Smooth muscle cell (in vitro differentiated cells): ENCODE results near the gene IGF2R. TPM values are rescaled to one million over a fixed set of nuclear protein-coding genes. Genes with fewer than 3 reads are reported as not detected.
A peak's percentile ranks its signal among the peaks of the same experiment; 100 is the strongest.

ENCODE experiments used
- DNase-seq: peaks from one replicate; lab custom pipeline; 2025; ENCODE audit not compliant: unreplicated experiment; lab: John Stamatoyannopoulos, UW
- H2AFZ ChIP-seq: fragments of 200-600 bp; sonication (generic); 2 replicates; pipeline ENCODE4 v1.6.0; 2016; ENCODE audit warnings: antibody characterized with exemption, low read depth, mild to moderate bottlenecking
- H3F3A ChIP-seq: fragments of 200-600 bp; sonication (generic); 2 replicates; pipeline ENCODE4 v1.6.0; 2017; ENCODE audit warnings: antibody characterized with exemption, low read depth
- H3K27ac ChIP-seq: fragments of 200-600 bp; sonication (generic); 2 replicates; pipeline ENCODE4 v1.5.1; 2016; ENCODE audit warnings: low read depth, mild to moderate bottlenecking
- H3K27me3 ChIP-seq: fragments of 200-600 bp; sonication (generic); 2 replicates; pipeline ENCODE4 v1.6.1; 2016; ENCODE audit warnings: low read depth, mild to moderate bottlenecking
- H3K36me3 ChIP-seq: fragments of 200-600 bp; sonication (generic); 2 replicates; pipeline ENCODE4 v1.5.1; 2016; ENCODE audit warnings: low read depth
- H3K4me1 ChIP-seq: fragments of 200-600 bp; sonication (generic); 2 replicates; pipeline ENCODE4 v1.5.1; 2016; ENCODE audit warnings: low read depth
- H3K4me2 ChIP-seq: fragments of 200-600 bp; sonication (generic); 2 replicates; pipeline ENCODE4 v1.6.0; 2016; ENCODE audit warnings: mild to moderate bottlenecking
- H3K4me3 ChIP-seq: fragments of 200-600 bp; sonication (generic); 2 replicates; pipeline ENCODE4 v1.5.1; 2016; ENCODE audit warnings: mild to moderate bottlenecking
- H3K79me2 ChIP-seq: fragments of 200-600 bp; sonication (generic); 2 replicates; pipeline ENCODE4 v1.6.0; 2016; ENCODE audit warnings: low read depth, mild to moderate bottlenecking
- H3K9ac ChIP-seq: fragments of 200-600 bp; sonication (generic); 2 replicates; pipeline ENCODE4 v1.6.0; 2016; ENCODE audit warnings: low read depth
- H3K9me3 ChIP-seq: fragments of 200-600 bp; sonication (generic); replicated peaks from 2 replicates; pipeline ENCODE4 v1.5.1; 2016; ENCODE audit warnings: low read depth
- H4K20me1 ChIP-seq: fragments of 200-600 bp; sonication (generic); 2 replicates; pipeline ENCODE4 v1.6.0; 2016; ENCODE audit warnings: low read depth
- WGBS: methylation state at CpG from one replicate; pipeline ENCODE4 v1.1.7; 2016; ENCODE audit warnings: low lambda C conversion rate; 5-methylcytosine and 5-hydroxymethylcytosine counted together
- polyA plus RNA-seq: library from polyadenylated mRNA; unstranded; fragments of >200 nt; fragmentation: Nextera tagmentation; extraction: Ambion mirVana; gene quantifications from 2 replicates; pipeline ENCODE4 v1.2.1, GENCODE V29; 2016
- total RNA-seq: library from RNA; depleted of rRNA; stranded (reverse); fragments of >200 nt; gene quantifications from 2 replicates; pipeline ENCODE4 v1.2.3, GENCODE V29; 2014
- TF ChIP-seq, protein P1 (sequence below): fragments of 200-600 bp; sonication (generic); IDR thresholded peaks from 2 replicates; pipeline ENCODE4 v1.5.1; 2017; ENCODE audit warnings: borderline replicate concordance, mild to moderate bottlenecking, antibody characterized with exemption; ENCODE audit not compliant: insufficient read depth, poor library complexity, severe bottlenecking

The IGF2R gene
- total and polyA plus RNA-seq, 2 experiments from 2014 or later = 44.7 to 77.4 TPM

DNA sequence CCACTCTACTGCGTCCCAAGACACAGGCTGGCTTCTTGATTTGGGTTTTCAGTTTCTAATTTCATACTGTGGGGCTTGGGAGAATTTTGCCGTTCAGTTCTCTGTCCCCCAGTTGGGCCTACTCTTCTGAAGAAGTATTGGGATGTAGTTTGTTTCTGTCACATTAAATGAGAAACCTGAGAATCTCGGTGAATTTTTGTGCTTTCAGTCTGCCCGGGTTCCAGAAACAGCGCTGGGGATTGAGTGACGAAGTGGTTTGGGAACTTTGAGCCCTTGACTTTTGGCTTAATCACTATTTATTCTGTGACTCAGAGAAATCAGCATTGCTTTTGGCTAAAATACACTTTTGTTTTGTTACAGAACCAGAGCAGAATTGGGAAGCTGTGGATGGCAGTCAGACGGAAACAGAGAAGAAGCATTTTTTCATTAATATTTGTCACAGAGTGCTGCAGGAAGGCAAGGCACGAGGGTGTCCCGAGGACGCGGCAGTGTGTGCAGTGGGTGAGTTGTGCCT is 74.0 kb downstream of the IGF2R start:
- H3K27ac ChIP-seq = no peak overlapping the region
- H2AFZ ChIP-seq = no peak overlapping the region
- H3K9ac ChIP-seq = no peak overlapping the region
- H3K36me3 ChIP-seq = peaks cover 10% of the 10 kb centered on the region
- no peaks in the 10 kb centered on the region for H3K9me3 ChIP-seq
- no peaks in the 10 kb centered on the region for H3K79me2 ChIP-seq
- no peaks in the 10 kb centered on the region for H4K20me1 ChIP-seq
- H3K27me3 ChIP-seq = no peaks in the 10 kb centered on the region
- TF ChIP-seq, protein P1, sequence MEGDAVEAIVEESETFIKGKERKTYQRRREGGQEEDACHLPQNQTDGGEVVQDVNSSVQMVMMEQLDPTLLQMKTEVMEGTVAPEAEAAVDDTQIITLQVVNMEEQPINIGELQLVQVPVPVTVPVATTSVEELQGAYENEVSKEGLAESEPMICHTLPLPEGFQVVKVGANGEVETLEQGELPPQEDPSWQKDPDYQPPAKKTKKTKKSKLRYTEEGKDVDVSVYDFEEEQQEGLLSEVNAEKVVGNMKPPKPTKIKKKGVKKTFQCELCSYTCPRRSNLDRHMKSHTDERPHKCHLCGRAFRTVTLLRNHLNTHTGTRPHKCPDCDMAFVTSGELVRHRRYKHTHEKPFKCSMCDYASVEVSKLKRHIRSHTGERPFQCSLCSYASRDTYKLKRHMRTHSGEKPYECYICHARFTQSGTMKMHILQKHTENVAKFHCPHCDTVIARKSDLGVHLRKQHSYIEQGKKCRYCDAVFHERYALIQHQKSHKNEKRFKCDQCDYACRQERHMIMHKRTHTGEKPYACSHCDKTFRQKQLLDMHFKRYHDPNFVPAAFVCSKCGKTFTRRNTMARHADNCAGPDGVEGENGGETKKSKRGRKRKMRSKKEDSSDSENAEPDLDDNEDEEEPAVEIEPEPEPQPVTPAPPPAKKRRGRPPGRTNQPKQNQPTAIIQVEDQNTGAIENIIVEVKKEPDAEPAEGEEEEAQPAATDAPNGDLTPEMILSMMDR = no peak
- 95% methylated on average over 11 of the region's 11 CpGs for WGBS
- no peak for DNase-seq
- no peak overlapping the region for H3K4me2 ChIP-seq
- H3F3A ChIP-seq = no peaks in the 10 kb centered on the region
- H3K4me1 ChIP-seq = no peaks in the 10 kb centered on the region
- H3K4me3 ChIP-seq = no peak overlapping the region

DNA sequence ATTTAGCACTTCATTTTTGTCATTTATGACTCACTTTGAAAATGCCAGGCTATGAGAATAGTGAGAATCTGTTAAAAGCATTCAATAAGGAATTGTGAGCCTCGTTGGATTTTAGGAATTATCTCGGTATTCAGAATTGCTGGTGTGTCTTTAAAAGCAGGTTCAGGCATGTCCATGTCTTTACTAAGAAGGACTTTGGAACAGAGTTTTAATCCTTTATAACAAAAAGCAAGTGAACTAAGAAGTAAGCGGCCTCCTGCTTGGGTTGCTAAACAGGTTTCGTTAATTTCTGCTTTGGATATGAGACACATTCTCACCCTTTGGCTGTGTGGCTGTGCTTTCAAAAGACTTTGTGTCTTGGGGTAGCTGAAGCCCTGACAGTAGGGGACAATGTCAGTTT is 74.9 kb downstream of the IGF2R start:
- Histone ChIP-seq H3K27ac (peak overlapping the region; percentile 4), H3K9ac (no peak overlapping the region), H3K36me3 (peaks cover 10% of the 10 kb centered on the region), H3K4me1 (no peaks in the 10 kb centered on the region), H3K9me3 (no peaks in the 10 kb centered on the region), H4K20me1 (no peaks in the 10 kb centered on the region), H3K4me3 (no peak overlapping the region), H3K79me2 (no peaks in the 10 kb centered on the region), H2AFZ (no peak overlapping the region), H3F3A (no peaks in the 10 kb centered on the region), H3K27me3 (no peaks in the 10 kb centered on the region), H3K4me2 (no peak overlapping the region)
- TF ChIP-seq, protein P1 = no peak
- no peak for DNase-seq
- 77% methylated on average over 4 of the region's 4 CpGs for WGBS

DNA sequence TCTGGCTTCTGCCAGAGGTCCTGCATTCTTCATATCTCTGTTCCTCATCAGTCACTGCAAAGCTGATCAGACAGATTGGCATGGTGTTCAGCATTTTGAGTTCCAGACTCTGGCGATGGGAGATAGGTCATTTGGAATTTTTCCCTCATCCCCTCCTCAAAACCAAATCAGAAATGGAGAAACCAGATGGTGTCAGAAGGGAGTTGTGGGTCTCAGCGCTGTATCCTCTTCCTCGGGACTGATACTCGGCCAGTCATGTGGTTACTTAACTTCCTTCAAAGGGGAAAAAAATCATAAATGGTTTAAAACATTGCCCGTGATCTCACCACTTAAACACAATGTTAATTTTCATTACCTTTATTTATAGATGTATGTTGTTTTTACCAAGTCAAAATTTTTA is 75.8 kb downstream of the IGF2R start:
- Histone ChIP-seq H3K36me3 (peaks cover 10% of the 10 kb centered on the region), H3K27me3 (no peaks in the 10 kb centered on the region), H4K20me1 (peaks cover 2% of the 10 kb centered on the region), H3K4me3 (no peak overlapping the region), H2AFZ (no peak overlapping the region), H3K9ac (no peak overlapping the region), H3K9me3 (no peaks in the 10 kb centered on the region), H3K79me2 (no peaks in the 10 kb centered on the region), H3K4me1 (no peaks in the 10 kb centered on the region), H3F3A (no peaks in the 10 kb centered on the region), H3K4me2 (no peak overlapping the region), H3K27ac (no peak overlapping the region)
- DNase-seq = no peak
- TF ChIP-seq, protein P1 = no peak
- 94% methylated on average over 5 of the region's 5 CpGs for WGBS

DNA sequence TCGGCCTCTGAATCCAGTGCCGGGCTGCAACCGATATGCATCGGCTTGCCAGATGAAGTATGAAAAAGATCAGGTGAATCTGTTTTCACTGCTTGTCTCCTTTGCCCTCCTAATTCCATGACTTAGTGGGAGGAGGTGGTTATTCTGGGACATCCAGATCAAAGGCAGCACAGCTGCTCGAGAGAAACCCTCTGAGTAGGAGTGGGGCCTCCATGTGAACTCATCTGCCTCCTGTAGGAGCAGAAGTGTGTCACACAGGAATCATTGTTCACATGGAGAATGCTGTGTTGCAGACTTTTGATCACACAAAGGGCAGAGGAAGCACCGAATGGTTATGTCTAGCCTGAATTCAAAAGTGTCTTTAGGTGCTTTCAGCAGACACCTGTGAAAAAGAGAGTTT is 79.6 kb downstream of the IGF2R start:
- Histone ChIP-seq H3K9ac (no peak overlapping the region), H3K4me2 (no peak overlapping the region), H3K36me3 (peaks cover 18% of the 10 kb centered on the region)

More for the DNA sequence above, 79.6 kb downstream of the IGF2R start:
- 91% methylated on average over 6 of the region's 6 CpGs for WGBS
- Histone ChIP-seq H2AFZ (no peak overlapping the region), H4K20me1 (peaks cover 18% of the 10 kb centered on the region), H3F3A (no peaks in the 10 kb centered on the region), H3K79me2 (no peaks in the 10 kb centered on the region), H3K27ac (no peak overlapping the region), H3K4me1 (no peaks in the 10 kb centered on the region), H3K27me3 (no peaks in the 10 kb centered on the region), H3K4me3 (no peak overlapping the region), H3K9me3 (no peaks in the 10 kb centered on the region)
- DNase-seq = no peak
- TF ChIP-seq, protein P1 = no peak
